Stimulated activated CD8-positive, alpha-beta memory T cell treated with anti-CD3 and anti-CD28 coated beads, Interleukin-7, amount 100 ng/mL, for 48 hours (primary cell): ENCODE measurements around the gene PTX4.

ENCODE experiments used
- DNase-seq, 2 donors: peaks; one replicate each; pipeline ENCODE4 v3.0.0-alpha.2; 2020; ENCODE audit warnings: low read depth in 1 of 2; ENCODE audit errors: extremely low read depth in 1 of 2

The PTX4 gene

DNA sequence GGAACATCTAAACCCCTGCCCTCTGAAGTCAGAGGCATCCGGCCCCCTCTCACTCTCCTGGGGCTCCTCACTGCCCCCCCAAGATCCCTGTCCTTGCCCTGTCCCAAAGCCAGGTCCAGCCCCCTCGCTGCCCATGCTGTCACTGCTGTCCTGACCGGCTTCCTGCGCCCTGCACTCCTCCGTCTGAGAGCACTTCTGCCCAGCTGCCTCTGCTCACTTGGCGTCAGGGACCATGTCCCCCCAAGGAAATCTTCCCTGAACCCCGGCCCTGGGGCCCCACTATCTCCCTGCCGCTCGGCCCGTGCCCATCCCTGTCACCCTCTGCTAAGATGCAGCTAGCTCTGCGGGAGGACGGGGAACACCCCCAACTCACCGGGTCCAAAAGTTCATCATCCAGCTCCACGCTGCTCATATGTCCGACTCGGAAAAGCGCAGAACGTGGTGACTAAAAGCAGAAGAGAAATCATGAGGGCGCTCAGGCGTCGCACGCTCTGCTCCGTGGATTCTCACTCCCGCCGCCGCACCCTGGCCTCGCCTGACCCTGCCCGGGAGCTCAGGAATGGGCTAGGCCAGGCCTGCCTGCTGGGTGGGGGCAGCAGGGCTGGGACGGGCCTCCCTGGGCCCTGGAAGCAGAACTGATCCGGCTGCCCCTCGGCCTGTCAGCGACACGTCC lies 23.7 kb downstream of the PTX4 start:
- no peak for DNase-seq

- no peak for DNase-seq
Measured at GRCh38 chr16:1464196-1464893, 24.4 kb downstream of the PTX4 start.

DNA sequence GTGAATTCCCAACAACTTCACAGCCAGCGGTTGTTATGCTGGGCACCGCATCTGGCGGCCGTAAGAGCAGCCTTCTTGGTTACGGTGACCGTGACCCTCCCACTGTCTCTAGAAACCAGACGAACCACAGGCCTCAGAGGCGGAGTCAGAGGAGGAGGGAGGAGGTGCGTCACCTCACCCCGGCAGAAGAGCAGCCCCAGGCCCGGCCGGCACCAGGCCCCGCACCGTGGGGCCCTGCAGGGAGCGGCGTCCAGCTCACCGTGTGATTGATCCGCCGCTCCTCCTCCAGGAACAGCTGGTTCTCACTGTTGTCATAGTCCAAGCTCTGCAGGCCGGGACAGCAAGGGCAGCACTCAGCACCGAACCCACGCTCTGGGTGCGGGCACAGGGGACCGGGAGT lies 27.6 kb downstream of the PTX4 start:
- DNase-seq: no peak

DNA sequence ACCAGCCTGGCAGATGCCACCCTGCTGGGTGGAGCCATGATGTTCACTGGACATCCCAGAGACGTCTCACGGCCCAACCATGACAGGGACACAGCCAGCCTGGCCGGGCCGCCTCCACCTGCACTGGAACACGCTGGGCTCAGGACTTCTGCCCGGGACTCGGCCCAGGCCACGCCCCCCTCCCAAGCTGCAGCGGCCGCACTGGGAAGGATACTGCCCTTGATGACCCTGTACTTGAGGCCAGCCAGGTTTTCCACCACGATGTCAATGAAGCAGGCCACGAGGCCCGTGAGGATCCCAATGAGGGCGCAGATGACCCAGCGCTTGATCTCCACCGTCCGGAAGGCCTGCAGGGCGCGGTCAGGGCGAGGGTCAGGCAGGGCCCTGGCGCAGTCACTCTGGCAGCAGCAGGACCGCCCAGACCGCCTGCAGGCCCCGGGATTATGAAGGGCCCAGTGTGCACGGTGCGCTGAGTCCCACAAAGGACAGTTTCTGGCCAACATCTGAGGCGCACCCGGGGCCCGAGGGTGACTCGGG lies 28.1 kb downstream of the PTX4 start:
- no peak for DNase-seq

DNA sequence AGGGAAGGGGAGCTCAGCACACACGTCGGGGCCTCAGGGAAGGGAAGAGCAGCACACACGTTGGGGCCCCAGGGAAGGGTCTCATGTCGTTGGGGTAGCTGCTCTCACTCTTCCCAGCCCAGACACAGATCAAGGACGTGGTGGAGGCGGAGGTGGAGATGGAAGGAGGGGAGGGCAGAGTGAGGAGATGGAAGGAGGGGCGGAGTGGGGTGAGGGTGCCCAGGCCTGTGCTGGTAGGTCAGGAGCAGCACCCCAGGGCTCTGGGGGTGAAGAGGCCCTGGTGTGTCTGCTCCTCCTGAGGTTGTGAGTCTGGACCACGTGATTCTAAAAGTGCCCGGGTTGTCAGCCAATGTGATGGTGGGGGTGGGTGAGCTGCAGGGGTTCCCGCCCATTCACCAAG lies 28.8 kb downstream of the PTX4 start:
- no peak for DNase-seq

- DNase-seq: no peak
Measured at GRCh38 chr16:1458977-1459341, 29.8 kb downstream of the PTX4 start.

GRCh38 chr16:1458336-1458976 lies 30.3 kb downstream of the PTX4 start:
- DNase-seq: peak; percentile 30 to 47

DNA sequence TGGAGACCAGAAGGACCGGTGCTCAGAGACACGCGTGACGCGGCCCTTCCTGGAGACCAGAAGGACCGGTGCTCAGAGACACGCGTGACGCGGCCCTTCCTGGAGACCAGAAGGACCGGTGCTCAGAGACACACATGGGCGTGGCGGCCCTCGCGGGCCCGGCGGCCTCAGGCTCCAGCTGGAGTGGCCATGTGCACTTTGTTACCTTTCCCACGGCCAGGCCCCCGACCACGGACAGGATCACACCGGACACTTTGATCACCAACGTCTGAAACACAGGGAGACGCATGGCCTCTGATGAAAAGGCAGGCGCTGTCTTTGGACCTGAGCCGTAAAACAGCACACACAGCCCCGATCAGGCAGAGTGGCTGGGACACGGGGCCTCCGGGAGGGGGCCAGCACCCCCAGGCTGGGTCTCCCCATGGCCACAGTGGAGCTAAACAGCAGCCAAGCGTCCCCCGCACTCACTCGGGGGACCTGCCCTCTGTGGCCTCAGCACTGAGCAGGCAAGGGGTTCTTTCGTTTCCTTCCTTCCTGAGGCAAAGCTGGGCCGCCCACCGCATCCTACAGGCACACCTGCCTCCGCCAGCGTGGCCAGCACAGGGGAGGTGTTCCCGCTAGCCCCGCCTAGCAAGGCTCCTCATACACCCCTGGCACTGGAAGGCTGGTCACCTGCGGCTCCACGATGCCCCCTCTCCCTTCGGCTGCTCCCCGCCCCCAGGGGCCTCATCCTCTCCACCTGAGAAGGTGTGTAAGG lies 31.1 kb downstream of the PTX4 start:
- no peak for DNase-seq

GRCh38 chr16:1456951-1457350 lies 31.8 kb downstream of the PTX4 start:
- DNase-seq: no peak

- no peak for DNase-seq
Measured at GRCh38 chr16:1455190-1456171, 33.3 kb downstream of the PTX4 start.

- DNase-seq: no peak
Measured at GRCh38 chr16:1454561-1454960, 34.2 kb downstream of the PTX4 start.

DNA sequence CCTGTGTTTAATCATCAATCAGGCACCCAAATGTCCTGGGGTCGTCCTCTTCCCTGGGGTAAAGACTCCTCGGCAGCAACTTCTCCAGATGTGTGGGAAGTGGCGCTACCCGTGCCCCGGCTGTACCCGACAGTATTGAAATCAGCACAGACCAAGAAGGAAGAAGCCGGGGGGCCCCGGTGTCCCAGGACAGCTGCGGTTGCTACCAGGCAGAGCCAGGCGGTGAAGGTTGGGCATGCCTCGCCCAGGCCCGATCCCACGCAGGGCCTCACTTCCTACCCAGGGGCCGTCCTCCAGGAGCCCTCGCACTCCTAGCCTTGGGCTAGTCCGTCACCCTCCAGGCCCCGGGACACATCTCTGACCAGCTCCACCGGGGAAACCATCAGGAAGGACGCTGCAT lies 35.4 kb downstream of the PTX4 start:
- no peak for DNase-seq

DNA sequence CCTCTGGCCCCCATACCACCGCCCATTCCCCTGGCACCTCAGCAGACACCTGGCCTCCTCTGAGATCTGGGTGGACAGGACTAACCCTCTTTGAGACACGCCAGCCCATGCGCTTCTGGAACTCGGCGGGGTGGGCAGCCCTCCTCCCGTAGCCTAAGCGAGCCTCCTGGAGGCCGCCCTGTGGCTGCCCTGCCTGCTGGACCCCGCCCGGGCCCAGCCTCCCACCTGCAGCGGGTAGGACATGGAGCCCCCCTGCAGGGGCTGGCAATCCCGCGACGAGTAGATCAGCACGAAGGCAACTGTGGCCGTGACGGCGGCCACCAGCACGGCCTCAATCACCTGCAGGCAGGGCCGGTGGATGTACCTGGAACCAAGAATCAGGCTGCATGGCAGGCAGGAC lies 36.2 kb downstream of the PTX4 start:
- DNase-seq: no peak

DNA sequence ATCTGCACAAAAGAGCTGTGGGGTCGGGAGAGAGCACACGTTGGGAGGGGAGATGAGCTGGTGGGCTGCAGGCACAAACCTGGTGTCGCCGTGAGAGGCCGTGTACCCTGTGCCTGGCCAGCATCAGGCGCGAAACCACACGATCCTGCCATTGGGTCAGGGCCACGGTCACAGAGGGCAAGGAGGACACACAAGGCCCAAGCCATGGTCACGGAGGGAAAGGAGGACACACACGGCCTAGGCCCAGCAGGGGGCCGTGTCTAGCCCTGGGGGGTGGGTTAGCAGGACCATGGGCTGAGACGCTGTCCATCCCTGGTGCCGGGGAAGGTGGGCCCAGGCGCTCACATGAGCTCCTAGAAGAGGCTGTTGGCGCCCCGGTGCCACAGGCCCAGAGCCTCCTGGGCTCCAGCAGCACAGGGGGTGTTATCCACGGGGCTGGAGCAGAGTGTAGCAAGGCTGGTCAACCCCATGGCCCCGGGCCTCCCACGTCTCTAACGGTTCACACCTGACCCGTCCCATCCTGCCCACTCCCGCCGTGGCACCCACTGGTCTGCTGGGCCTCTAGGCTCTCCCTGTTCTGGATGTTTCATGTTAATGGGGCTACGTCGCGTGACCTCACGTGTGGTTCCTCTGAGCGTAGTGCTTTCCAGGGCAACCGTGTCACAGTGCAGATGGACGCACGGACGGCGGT lies 36.9 kb downstream of the PTX4 start:
- DNase-seq: no peak

DNA sequence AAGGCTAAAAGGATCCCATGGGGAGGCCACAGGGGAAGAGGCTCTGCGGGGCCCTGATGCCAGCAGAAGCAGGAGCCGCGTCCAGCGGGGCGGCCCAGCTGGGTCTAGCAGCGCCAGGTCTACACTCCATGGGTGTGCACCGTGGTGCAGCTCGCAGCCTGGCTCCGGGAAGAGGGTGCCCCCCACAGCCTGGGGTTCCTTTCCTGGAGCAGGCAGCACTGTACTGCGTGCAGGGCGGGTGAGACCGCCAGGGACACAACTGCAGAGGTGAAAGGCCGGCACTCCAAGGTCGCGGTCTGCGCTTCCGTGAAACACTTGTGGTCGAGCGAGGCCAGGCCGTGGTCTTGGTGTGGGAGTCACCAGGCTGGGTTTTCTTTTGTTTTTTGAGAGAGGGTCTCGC lies 37.9 kb downstream of the PTX4 start:
- no peak for DNase-seq

- no peak for DNase-seq
Measured at GRCh38 chr16:1450218-1450617, 38.5 kb downstream of the PTX4 start.

- DNase-seq: no peak
Measured at GRCh38 chr16:1449201-1449788, 39.4 kb downstream of the PTX4 start.

DNA sequence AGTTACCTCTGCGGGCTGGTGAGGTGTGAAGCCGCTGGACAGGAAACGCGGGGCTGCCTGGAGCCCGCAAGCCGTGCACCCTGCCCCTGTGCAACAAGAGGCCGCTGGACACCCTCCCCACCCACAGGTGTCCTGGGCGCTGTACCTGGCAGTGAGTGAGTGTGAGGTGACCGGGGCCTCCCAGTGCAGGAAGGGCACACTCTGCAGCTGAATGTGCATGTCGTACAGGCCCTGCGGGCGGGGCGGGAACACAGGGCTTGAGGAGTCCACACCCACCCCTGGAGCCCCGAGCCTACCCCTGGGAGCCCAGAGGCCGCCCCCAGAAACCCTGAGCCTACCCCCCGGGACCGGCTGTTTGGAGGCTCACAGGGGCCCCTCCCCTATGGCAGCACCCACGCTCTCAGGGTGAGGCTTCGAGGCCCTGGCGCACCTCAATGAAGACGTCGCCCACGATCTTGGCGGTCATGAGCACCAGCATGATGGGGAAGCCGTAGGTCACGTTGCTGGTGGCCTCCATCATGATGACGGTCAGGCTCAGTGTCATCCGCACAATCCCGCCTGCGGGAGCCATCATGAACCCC lies 40.1 kb downstream of the PTX4 start:
- DNase-seq: no peak

DNA sequence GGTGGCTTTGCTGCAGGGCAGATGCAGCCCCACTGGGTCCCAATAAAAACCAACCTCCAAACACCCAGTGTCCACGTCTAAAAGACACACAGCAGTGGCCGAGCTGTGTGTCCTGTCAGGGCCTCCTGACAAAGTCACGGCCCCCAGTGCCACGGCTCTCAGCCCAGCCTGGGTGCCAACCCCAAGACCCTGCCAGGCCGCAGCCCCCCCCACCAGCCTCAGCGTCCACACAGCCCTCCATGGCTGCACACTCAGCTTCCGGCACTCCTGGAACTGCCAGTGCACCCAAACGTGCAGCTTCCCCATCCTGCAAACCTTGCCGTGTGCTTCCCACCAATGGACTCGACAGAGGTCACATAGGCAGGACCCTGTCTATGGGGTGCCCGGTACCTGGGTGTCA lies 40.8 kb downstream of the PTX4 start:
- DNase-seq: no peak
